ENCODE results near the gene GFAP. TPM values are rescaled to one million over a fixed set of nuclear protein-coding genes. Genes with fewer than 3 reads are reported as not detected.

Gene GFAP
- total RNA-seq, 4 donors from 2014 or later, result 2.4 to 15.3 (median 5.2) TPM

DNA sequence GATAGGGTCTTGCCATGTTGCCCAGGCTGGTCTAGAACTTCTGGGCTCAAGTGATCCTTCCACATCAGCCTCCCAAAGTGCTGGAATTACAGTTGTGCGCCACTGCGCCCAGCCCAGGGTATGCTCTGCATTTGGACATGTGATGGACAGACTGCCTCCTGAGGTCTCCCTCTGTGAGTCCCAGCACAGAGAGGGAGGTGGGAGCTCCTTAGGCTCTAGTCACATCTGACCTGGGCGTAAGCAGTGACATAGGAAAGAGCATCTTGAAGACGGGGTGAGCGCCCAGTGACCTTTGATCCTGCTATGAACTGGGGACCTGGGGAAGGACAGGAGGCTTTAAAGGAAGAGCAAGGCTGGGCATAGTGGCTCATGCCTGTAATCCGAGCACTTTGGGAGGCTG lies 2.2 kb upstream of the GFAP start:
- TF ChIP-seq, protein P1, sequence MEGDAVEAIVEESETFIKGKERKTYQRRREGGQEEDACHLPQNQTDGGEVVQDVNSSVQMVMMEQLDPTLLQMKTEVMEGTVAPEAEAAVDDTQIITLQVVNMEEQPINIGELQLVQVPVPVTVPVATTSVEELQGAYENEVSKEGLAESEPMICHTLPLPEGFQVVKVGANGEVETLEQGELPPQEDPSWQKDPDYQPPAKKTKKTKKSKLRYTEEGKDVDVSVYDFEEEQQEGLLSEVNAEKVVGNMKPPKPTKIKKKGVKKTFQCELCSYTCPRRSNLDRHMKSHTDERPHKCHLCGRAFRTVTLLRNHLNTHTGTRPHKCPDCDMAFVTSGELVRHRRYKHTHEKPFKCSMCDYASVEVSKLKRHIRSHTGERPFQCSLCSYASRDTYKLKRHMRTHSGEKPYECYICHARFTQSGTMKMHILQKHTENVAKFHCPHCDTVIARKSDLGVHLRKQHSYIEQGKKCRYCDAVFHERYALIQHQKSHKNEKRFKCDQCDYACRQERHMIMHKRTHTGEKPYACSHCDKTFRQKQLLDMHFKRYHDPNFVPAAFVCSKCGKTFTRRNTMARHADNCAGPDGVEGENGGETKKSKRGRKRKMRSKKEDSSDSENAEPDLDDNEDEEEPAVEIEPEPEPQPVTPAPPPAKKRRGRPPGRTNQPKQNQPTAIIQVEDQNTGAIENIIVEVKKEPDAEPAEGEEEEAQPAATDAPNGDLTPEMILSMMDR (IDR thresholded peaks at IDR 0.05; ENCODE audit: low read depth), result no peak

DNA sequence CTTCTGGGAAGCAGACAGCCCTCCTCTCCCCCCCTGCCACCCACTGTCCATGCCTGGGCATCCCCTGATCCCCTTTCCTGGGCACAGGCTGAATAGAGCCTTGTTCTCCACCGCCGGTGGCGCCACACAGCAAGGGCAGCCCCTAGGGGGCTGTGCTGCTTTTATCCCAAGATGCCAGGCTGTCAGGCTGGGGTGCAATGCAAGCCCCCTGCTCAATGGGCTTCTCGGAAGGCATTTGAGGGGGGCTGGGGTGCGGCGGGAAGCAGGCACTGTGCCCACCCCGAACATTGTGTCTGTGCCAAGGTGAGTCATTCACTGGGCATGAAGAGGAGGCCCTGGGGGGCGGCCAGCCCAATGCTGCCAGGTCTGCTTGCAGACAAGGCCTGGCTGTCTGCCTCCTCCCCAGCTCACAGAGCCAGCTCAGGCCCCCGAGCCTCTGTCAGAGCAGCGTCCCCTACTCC lies 1.5 kb upstream of the GFAP start:
- TF ChIP-seq, protein P1 (IDR thresholded peaks at IDR 0.05; ENCODE audit: low read depth), result no peak

DNA sequence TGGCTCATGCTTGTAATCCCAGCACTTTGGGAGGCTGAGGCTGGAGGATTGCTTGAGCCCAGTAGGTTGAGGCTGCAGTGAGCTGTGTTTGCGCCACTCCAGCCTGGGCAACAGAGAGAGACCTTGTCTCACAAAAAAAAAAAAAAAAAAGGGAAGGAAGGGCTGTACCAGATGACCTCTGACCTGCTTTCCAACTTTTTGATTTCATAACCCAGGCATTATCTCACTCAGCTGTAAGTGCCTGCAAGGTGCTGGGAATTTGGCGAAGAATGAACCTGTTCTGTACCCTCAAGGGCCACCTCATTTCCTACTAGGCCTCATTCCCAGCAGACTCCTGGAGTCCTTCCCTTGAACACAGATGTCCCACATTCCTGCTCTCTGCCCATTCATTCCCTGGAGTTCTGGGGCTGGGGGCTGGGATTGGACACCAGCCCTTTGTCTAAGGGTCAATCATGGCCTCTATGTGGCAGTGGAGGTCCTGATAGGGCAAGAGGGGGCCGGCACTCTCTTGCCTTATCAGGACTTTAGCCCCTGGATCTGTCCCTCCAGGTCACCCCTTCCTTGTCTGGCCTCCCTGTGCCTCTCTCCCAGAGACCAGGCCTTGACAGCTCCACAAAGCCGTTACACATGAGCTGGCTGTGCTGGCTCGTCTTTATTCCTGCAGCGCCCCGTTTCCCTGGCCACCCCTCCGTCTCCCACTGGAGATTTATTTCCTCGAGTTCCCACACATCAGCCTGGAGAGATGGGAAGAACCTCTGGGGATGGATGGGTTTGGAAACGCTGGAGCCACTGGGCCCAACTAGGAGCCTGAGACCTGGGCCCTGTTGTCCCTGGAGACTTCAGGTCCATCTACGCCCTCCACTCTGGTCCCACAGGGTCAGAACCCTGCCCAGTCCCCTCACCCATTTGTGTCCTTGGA lies 821 bp upstream of the GFAP start:
- TF ChIP-seq, protein P1 (IDR thresholded peaks at IDR 0.05; ENCODE audit: low read depth), result no peak

DNA sequence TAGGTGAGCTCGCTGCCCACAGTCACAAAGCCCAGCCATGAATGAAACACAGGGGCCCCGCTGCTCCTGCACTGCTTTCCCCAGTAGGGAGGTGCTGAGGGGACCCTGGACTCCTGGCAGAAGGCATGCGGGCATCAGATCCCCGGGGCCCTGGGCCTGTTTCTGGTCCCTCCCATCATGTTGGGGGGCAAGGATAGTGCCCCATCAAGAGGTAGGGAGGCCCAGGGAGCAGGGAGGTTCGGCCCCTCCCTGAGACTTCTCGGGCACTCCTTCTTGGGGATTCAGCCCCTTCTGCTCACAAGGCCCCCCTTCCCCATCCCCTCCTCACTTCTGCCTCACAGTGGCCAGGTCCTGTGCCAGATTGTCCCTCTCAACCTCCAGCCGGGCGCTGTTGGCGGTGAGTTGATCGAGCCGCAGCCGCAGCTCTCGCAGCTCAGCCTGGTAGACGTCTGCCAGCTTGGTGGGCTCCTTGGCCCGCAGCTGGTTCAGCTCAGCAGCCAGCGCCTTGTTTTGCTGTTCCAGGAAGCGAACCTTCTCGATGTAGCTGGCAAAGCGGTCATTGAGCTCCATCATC lies 515 bp downstream of the GFAP start:
- TF ChIP-seq, protein P1 (IDR thresholded peaks at IDR 0.05; ENCODE audit: low read depth), result no peak

DNA sequence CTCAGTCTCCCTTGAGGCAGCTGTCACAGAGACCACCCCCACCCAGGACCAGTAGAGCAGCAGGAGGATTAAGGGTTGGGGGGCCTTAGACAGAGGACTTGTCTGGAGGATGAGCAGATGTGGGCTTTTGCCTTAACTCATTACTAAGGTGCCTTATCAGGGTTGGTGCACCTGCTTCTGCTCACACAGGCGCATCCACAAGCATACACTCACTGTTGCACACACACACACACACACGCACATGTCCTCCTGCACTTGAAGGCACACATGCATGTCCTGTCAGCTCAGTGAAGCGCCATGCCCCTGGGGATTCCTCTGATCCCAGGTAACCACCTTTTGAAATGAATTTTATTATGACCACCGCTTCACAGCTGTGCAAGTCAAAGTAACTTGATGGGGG lies 1.2 kb downstream of the GFAP start:
- TF ChIP-seq, protein P1 (IDR thresholded peaks at IDR 0.05; ENCODE audit: low read depth), result no peak

DNA sequence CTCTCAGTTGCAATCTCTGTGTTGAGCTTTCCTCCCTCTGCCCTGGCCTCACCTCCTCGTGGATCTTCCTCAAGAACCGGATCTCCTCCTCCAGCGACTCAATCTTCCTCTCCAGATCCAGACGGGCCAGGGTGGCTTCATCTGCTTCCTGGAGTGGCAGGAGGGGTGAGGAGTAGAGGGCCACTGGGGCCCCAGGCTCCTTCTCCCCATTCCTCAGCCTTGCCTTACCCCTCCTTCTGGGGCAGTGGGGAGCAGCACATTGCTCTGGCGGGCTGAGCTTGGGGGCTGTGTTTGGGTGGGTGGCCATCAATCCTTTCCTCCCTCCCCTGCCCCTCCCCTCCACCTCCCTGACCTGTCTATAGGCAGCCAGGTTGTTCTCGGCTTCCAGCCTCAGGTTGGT lies 1.6 kb downstream of the GFAP start:
- TF ChIP-seq, protein P1 (IDR thresholded peaks at IDR 0.05; ENCODE audit: low read depth), result no peak

DNA sequence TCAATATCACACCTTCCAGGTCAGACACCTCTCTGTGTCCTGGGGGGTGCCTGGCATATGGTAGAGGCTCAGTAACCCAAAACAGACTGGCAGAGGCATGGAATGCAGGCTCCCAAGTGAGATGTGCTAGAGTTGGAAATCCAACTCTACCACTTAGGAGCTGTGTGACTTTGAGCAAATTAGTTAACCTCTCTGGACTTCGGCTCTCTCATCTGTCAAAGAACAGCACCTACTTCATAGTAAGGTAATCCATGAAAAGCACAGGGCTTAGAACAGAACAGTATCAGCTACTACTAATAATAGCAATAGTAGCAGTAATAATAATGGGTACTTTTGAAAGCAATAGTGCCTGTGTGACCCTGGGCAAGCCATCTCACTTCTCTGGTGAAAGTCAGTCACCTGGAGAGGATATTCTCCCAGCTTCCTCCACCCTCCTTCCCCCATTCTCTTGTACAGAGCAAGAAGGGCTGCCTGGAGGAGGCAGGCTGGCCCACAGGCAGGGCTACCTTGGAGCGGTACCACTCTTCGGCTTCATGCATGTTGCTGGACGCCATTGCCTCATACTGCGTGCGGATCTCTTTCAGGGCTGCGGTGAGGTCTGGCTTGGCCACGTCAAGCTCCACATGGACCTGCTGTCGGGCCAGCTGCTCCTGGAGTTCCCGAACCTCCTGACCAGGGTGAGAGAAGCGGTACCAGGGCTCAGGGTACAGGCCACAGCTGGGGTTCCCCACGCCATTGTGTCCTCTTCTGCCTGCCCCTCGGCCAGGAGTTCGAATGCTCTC lies 2.3 kb downstream of the GFAP start:
- TF ChIP-seq, protein P1 (IDR thresholded peaks at IDR 0.05; ENCODE audit: low read depth), result no peak

Data from subcutaneous adipose tissue (tissue), 4 donors.